ENCODE measurements around the gene SLC1A2.

The SLC1A2 gene

DNA sequence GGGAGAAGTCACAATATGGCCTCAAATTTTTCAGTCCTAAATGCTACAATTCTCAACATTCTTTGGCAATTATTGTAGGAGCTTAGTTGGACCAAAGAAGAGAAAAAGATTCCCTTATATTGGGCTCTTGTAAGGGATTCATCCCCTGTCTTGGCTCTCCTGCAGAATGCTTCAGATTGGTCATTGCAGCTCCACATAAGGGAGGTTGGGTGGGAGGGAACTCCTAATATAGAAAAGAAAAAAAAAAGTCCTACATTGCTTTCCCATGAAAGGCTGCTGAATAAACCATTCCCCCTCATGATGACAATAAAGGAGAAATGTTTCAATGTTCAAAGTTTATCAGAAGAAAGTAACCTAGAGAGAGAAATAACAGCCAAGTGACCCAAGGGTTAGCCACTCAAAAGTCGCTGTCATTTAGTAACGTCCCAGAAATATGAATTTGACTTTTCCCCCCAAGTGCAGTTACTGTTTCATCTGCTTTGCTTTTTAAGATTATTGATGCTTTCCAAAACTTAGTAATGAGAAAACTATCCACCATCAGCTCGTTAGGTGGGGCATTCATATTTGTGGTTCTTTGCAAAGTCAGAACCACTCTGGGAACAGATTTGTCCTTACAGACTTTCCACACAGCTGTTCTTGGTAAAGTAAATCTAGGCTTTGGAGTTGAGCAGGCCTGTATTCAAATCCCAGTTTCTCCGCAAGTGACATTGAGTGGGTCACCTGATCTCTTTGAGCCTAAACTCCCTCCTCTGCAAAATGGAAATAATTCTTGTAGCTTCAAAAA, 5.0 kb upstream of the SLC1A2 start:
- H3K4me3 Mint-ChIP-seq, result no peak overlapping the region
- H3K36me3 Mint-ChIP-seq (ENCODE audit: low read depth), result no peaks in the 10 kb centered on the region
- intact Hi-C loops (cut with micrococcal nuclease), result no loop called here
- H3K27ac Mint-ChIP-seq, result no peak overlapping the region
- peaks cover 84% of the 10 kb centered on the region for H3K27me3 Mint-ChIP-seq
- no peaks in the 10 kb centered on the region for H3K9me3 Mint-ChIP-seq
- peaks cover 11% of the 10 kb centered on the region for H3K4me1 Mint-ChIP-seq (ENCODE audit: low read depth)

DNA sequence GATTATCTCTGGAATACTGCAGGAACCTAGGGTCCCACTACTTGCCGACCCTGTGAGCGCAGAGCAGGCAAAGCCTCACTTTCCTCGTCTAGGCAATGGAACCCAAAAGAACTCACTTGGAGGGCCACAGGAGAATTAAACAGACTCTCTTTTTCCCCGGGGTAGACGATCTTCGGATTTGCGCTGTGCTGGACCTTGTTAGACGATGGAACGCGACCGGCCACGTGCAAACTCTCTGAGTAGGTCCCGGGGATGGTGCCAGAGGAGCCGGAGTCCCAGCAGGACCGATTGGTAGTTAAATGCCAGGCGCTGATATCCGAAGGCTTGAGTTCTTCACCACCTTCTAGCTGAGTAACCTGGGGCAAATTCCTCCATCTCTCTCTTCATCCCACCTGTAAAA, 1.0 kb upstream of the SLC1A2 start:
- H3K36me3 Mint-ChIP-seq (ENCODE audit: low read depth), result no peaks in the 10 kb centered on the region
- peaks cover 22% of the 10 kb centered on the region for H3K4me1 Mint-ChIP-seq (ENCODE audit: low read depth)
- intact Hi-C loops (cut with micrococcal nuclease), result no loop called here
- H3K27ac Mint-ChIP-seq, result no peak overlapping the region
- H3K4me3 Mint-ChIP-seq, result peak overlapping the region; percentile 42
- no peaks in the 10 kb centered on the region for H3K9me3 Mint-ChIP-seq
- peaks cover 90% of the 10 kb centered on the region for H3K27me3 Mint-ChIP-seq

DNA sequence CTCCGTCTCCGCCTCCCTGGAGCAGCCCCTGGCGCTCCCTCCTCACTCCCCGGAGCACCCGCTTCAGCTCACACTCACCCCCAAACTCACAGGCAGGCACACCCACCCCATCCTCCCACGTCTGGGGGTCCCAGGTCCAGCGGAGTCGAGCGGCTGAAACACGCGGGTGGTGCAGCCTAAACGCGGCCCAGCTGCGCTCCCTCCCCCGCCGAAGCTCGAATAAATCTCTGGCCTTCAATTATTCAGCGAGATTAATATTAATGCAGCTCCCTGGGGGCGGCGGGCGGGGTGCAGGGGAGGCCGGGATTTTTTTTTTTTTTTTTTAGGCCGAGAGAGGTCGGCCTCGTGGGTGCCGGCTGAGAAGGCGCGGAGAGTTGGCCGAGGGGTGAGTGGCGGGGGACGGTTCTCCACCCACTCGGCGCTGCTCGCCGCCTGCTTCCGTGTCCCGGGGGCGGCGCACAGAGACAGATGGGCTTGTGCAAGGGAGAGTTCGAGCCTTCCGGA, 524 bp upstream of the SLC1A2 start:
- H3K27me3 Mint-ChIP-seq, result peaks cover 92% of the 10 kb centered on the region
- H3K36me3 Mint-ChIP-seq (ENCODE audit: low read depth), result no peaks in the 10 kb centered on the region
- no peak overlapping the region for H3K27ac Mint-ChIP-seq
- peak overlapping the region; percentile 42 for H3K4me3 Mint-ChIP-seq
- no peaks in the 10 kb centered on the region for H3K9me3 Mint-ChIP-seq
- peaks cover 22% of the 10 kb centered on the region for H3K4me1 Mint-ChIP-seq (ENCODE audit: low read depth)
- intact Hi-C loops (cut with micrococcal nuclease), result no loop called here

DNA sequence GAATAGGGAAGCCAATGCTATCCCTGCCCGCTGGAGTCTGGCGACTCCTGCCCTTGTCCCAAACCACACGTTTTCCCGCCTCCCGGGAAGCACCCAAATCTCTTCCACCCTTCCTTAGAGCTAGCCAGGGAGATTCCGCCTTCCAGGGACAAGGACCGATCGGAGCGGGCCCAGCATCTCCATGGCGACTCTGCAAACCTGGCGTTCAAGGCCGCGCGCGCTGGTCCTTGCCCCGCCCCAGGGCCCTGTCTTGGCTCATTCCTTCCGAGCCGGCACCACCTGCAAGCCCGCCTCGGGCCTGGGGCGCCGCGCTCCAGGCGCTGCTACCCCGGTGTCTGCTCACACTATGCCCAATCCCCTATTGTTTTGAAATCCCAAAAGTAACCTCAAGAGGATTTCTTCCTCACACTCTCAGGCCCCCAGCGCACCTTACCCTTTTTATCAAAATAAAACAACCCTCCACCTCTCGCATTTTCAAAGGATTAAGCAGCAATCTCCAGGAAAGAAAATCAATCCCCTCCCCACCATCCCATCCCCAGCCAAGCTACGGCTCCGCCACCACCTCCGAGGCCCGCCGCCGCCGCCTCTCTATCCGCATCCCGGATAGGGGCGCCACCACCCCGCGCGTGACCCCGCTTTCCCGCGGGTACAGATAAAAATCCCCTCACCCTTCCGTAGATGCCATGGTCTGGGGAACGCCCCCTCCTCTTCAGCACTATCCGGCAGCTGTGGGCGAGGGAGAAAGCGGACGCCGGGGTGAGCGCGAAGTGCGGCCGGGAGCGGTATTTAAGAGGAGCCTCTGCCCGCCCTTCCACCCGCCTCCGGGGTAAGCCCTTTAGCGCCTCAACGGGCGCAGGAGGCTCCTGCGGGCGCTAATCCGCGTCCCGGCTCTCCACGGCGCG, 825 bp downstream of the SLC1A2 start:
- H3K36me3 Mint-ChIP-seq (ENCODE audit: low read depth), result no peaks in the 10 kb centered on the region
- intact Hi-C loops (cut with micrococcal nuclease), result no loop called here
- H3K27ac Mint-ChIP-seq, result no peak overlapping the region
- peaks cover 22% of the 10 kb centered on the region for H3K4me1 Mint-ChIP-seq (ENCODE audit: low read depth)
- peaks cover 95% of the 10 kb centered on the region for H3K27me3 Mint-ChIP-seq
- H3K4me3 Mint-ChIP-seq, result no peak overlapping the region
- H3K9me3 Mint-ChIP-seq, result no peaks in the 10 kb centered on the region

DNA sequence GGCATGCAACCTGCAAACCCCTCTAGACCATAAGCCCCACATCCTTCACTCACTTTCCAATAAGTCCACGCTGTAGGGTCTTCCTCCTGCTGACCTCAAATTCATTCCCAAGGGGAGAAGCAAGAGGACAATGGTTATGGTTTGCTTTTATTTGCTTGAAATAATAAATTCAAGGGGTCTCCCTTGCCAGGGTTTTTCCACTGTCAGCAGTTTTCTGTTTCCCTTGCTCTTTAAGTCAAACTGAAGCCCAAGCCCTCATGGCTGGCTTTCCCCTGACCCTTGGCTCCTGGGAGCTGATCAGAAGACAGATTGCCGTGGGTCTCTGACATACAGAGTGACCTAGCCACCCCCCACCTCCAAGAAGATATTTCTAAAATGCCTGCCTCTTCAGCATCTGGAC, 3.9 kb downstream of the SLC1A2 start:
- Mint-ChIP-seq H3K27me3 (peaks cover 78% of the 10 kb centered on the region), H3K4me3 (no peak overlapping the region), H3K9me3 (no peaks in the 10 kb centered on the region), H3K36me3 (ENCODE audit: low read depth) (no peaks in the 10 kb centered on the region), H3K27ac (no peak overlapping the region), H3K4me1 (ENCODE audit: low read depth) (peaks cover 22% of the 10 kb centered on the region)
- intact Hi-C loops (cut with micrococcal nuclease), result no loop called here

DNA sequence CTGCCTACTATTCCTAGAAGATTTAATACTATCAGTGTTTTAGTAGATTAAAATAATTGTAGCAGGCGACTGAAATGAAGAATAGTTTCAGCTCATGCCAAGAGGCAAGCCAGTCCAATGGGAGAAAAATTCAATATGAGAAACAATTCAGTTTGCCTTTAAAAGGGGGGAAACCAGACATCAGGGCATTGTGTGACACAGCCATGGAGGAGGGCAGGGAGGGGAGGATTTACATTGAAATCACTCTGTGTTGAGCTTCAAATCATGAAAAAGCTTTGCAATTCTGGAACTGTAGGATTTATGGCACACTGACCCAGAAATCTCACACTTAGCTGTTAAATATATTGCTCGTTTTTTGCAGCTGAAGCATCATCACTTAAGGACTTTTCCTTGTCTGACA, 4.6 kb downstream of the SLC1A2 start:
- H3K4me3 Mint-ChIP-seq, result no peak overlapping the region
- peaks cover 15% of the 10 kb centered on the region for H3K4me1 Mint-ChIP-seq (ENCODE audit: low read depth)
- H3K27ac Mint-ChIP-seq, result no peak overlapping the region
- no peaks in the 10 kb centered on the region for H3K36me3 Mint-ChIP-seq (ENCODE audit: low read depth)
- no peaks in the 10 kb centered on the region for H3K9me3 Mint-ChIP-seq
- intact Hi-C loops (cut with micrococcal nuclease), result no loop called here
- peaks cover 72% of the 10 kb centered on the region for H3K27me3 Mint-ChIP-seq

DNA sequence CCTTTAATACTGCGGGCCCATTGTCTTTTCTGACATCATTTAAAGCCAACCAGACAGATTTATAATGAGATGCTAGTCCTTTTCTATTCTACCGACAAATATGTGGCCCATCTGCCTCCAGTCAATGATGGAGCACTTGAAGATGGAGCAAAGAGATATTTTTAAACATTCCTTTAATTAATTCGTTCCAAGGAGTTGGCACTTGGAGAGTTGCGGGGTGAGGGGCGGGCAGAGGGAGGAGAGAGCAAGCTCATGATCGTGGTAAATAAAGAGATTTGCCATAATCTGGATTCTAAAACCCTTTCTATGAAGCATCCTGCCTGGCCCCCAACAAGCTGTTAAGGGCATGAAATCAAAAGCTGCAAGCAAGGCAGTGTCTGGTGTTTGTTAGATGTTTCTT, 5.0 kb downstream of the SLC1A2 start:
- intact Hi-C loops (cut with micrococcal nuclease), result no loop called here
- H3K9me3 Mint-ChIP-seq, result no peaks in the 10 kb centered on the region

DNA sequence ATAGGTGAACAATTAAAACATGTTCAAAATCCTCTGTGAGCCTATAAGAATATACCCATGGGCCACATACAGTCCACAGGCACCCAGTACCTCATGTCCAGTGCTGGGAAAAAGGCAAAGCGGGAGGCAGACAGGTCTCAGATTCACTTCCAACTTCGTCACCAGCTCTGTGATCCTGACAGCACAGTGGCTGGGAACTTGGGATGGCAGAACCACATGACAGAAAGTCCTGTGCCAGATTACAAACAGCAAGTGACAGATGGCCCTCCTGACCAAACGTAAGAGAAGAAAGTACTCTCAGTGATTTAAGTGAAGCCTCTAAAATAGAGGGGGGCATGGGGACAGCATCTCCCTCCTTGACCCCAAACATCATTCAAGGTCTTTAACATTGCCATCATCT, 5.8 kb downstream of the SLC1A2 start:
- intact Hi-C loops (cut with micrococcal nuclease), result no loop called here
- H3K4me3 Mint-ChIP-seq, result no peak overlapping the region
- peaks cover 60% of the 10 kb centered on the region for H3K27me3 Mint-ChIP-seq
- H3K4me1 Mint-ChIP-seq (ENCODE audit: low read depth), result peaks cover 6% of the 10 kb centered on the region
- H3K36me3 Mint-ChIP-seq (ENCODE audit: low read depth), result no peaks in the 10 kb centered on the region
- H3K9me3 Mint-ChIP-seq, result no peaks in the 10 kb centered on the region
- H3K27ac Mint-ChIP-seq, result no peak overlapping the region

More for the DNA sequence above, 5.0 kb downstream of the SLC1A2 start:
- no peaks in the 10 kb centered on the region for H3K36me3 Mint-ChIP-seq (ENCODE audit: low read depth)
- peaks cover 11% of the 10 kb centered on the region for H3K4me1 Mint-ChIP-seq (ENCODE audit: low read depth)
- H3K27ac Mint-ChIP-seq, result no peak overlapping the region
- peaks cover 67% of the 10 kb centered on the region for H3K27me3 Mint-ChIP-seq
- no peak overlapping the region for H3K4me3 Mint-ChIP-seq

DNA sequence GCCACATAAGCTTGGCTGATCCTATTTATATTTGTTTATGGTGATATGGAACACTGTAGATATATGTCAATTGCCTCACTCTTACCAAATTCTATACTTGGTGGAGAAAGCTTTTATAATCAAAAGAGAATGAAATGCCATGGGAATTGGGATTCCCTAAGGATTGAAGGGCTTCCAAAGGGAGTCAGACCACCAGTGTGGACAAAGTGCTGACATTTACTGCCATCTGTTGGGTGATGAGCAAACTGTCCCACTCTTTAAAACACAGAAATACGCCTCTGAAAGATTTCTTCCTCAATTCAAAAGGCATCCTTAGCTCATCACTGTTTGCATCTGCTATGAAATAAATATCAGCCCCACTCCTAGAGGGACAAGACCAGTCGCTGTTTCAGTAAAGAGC, 7.1 kb downstream of the SLC1A2 start:
- intact Hi-C loops (cut with micrococcal nuclease), result no loop called here
- H3K9me3 Mint-ChIP-seq, result no peaks in the 10 kb centered on the region
- H3K4me3 Mint-ChIP-seq, result no peak overlapping the region
- no peak overlapping the region for H3K27ac Mint-ChIP-seq
- peaks cover 47% of the 10 kb centered on the region for H3K27me3 Mint-ChIP-seq
- H3K36me3 Mint-ChIP-seq (ENCODE audit: low read depth), result no peaks in the 10 kb centered on the region
- H3K4me1 Mint-ChIP-seq (ENCODE audit: low read depth), result no peaks in the 10 kb centered on the region

DNA sequence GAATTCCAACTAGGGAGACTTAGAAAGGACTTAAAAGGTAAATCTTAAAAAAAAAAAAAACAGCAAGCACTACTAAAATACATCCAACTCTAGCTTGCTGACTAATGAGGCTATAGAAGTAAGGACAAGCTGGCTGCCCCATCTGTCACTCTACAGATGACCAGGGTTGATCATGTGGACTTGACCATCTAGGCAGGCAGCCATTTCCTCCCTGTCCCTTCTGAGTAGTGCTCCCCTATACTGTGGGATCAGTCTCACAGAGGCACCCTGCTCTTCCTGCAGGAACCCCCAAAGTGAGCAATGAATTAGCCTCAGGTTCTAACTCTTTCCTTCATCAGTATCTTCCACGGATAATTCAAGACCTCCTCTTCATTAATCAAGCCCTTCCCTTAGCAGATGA, 12.3 kb downstream of the SLC1A2 start:
- Mint-ChIP-seq H3K27ac (no peak overlapping the region), H3K27me3 (peaks cover 14% of the 10 kb centered on the region), H3K36me3 (ENCODE audit: low read depth) (no peaks in the 10 kb centered on the region), H3K9me3 (no peaks in the 10 kb centered on the region), H3K4me3 (no peak overlapping the region), H3K4me1 (ENCODE audit: low read depth) (peaks cover 6% of the 10 kb centered on the region)
- intact Hi-C loops (cut with micrococcal nuclease), result no loop called here

DNA sequence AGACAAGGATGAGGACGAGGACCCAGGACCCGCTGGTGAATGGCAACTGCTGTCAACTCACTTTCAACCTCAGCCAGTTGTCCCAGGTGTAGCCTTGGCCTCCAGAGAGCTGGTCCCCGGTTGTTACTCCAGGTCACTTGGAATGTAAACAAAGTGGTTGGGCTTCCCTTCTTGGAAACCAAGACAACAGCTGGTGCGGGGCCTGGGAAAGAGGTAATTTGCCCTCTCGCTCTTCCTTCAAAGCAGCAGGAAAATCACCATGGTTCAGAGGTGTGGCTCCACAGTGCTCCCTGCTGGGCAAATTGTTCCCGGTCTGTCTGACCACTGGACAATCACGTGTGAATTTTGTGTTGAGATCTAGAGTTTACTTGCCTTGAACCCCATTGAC, 15.0 kb downstream of the SLC1A2 start:
- Mint-ChIP-seq H3K4me1 (ENCODE audit: low read depth) (peaks cover 6% of the 10 kb centered on the region), H3K27me3 (peaks cover 5% of the 10 kb centered on the region), H3K27ac (no peak overlapping the region), H3K36me3 (ENCODE audit: low read depth) (no peaks in the 10 kb centered on the region), H3K4me3 (no peak overlapping the region), H3K9me3 (no peaks in the 10 kb centered on the region)
- intact Hi-C loops (cut with micrococcal nuclease), result no loop called here

DNA sequence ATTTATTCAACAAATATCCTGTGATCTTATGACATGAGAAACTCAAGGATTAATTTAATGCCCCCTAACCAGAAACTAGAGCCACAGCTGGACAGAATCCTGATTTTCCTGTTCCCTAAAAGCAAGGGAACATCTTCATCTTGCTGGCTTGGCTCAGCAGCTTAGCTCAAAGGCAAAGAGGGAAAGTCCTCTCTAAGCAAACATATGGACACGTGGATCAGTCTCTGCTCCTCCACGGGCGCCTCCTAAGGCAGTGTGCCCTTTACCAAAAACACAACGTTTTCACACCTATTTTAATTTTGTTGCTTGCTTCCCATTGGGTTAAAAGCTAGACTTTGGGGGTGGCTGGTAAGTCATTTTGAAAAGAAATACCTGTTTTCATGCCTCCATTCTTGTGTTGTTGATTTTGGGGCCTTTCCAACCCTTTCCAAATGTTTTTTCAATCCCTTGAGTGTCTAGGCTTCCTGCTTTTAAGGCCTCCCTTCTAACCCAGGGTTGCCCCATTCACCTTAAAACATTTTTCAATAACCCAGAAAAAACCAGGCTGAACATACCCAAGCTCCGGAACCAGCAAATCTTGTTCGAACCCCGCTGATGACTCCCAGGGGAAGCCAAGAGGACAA, 15.5 kb downstream of the SLC1A2 start:
- Mint-ChIP-seq H3K27ac (no peak overlapping the region), H3K4me3 (no peak overlapping the region), H3K9me3 (no peaks in the 10 kb centered on the region), H3K27me3 (peaks cover 9% of the 10 kb centered on the region), H3K36me3 (ENCODE audit: low read depth) (no peaks in the 10 kb centered on the region), H3K4me1 (ENCODE audit: low read depth) (peaks cover 6% of the 10 kb centered on the region)
- intact Hi-C loops (cut with micrococcal nuclease), result no loop called here

DNA sequence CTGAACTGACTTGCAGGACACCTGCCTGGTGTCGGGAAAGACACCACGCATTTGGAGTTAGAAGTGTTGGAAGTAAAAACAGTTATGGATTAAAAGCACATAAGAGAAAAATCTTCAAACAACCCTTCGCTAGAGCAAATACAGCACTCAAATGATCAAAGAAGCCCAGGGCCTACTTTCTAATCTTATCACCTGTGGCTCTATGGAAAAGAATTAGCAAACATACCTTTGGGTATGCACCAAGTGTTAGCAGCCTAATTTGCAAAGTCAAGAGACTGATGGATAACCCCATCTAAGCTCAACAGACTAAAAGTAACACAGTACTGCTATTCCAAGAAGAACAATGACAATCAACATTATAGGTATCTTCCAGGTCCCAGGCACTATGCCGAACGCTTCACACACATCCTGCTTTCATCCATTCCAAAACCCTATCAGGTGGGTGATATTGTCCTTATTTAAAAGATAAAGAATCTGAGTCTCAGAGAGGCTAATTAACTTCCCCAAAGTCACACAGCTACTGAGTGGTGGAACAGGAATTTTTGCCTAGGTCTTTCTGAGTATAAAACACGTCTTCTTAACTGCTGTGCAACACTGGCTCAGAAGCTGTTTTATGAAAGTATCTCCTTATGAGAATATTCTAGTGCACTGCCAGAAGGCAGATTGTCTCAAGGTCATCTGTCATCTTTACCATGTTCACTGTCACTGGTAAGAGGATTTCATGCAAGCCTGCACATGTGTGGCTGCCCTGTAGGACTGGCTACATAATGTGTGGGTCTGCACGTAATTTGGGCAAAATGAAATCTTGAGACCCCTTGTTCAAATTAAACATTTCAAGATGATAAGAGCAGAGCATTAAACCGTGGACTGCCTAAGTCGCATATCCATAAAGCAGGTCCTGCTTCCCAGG, 16.4 kb downstream of the SLC1A2 start:
- no peak overlapping the region for H3K4me3 Mint-ChIP-seq
- intact Hi-C loops (cut with micrococcal nuclease), result no loop called here
- no peak overlapping the region for H3K27ac Mint-ChIP-seq
- H3K9me3 Mint-ChIP-seq, result no peaks in the 10 kb centered on the region
- H3K27me3 Mint-ChIP-seq, result peaks cover 9% of the 10 kb centered on the region
- peaks cover 6% of the 10 kb centered on the region for H3K4me1 Mint-ChIP-seq (ENCODE audit: low read depth)
- no peaks in the 10 kb centered on the region for H3K36me3 Mint-ChIP-seq (ENCODE audit: low read depth)

Data from dendritic cell treated with granulocyte-macrophage colony-stimulating factor and Interleukin-4, amounts not matched to agents 40 ng/mL and 50 ng/mL, for 4 days (primary cell).